Raji (cell line): ENCODE data around the gene COMMD10.

Source experiments
- POLR2A ChIP-seq: IDR thresholded peaks from 2 replicates; pipeline ENCODE4 v1.6.1; 2011; ENCODE audit warnings: low read depth, low read length, control low read depth; ENCODE audit not compliant: insufficient read depth

Gene COMMD10

DNA sequence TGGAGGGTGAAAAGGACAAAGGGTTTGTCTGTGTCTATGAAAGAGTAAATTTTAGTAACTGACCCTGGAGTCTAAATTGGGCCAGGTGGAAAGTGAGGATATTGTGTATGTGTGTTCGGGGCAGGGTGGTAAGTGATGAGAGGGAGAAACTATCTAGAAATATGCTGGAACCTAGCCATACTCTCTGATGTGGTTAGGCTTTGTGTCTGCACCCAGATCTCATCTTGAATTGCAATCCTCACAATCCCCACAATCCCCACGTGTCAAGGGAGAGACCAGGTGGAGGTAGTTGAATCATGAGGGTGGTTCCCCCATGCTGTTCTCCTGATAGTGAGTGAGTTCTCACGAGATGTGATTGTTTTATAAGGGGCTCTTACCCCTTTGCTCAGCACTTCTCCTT, 60.6 kb downstream of the COMMD10 start:
- TF ChIP-seq POLR2A = no peak

GRCh38 chr5:116152169-116152568, 67.3 kb downstream of the COMMD10 start:
- TF ChIP-seq POLR2A = no peak

DNA sequence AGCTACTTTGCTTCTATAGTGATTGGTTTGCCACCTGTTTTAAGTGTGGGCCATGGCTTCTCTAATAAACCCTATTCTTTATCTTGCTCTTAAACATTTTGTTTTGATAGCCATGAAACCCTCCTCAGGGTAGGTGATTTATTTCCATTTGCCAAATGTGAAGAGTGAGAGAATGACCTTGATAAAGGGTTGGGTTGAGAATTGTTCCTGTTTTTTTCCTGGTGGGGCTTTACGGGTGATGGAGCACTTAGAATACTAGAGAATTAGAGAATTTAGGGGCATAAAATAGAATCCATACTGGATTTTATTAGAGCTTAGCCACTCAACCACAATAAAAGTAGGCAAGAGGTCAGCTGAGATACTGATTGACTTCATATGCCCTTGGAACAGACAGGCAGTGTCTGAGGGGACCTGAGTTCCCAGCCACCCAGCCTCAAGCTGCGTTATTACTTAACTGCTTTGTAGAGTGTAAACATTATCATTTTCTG, 68.9 kb downstream of the COMMD10 start:
- no peak for TF ChIP-seq POLR2A

GRCh38 chr5:116154252-116154651, 69.4 kb downstream of the COMMD10 start:
- no peak for TF ChIP-seq POLR2A

GRCh38 chr5:116154931-116155330, 70.1 kb downstream of the COMMD10 start:
- TF ChIP-seq POLR2A = no peak

- no peak for TF ChIP-seq POLR2A
Measured at GRCh38 chr5:116157902-116158301, 73.1 kb downstream of the COMMD10 start.

DNA sequence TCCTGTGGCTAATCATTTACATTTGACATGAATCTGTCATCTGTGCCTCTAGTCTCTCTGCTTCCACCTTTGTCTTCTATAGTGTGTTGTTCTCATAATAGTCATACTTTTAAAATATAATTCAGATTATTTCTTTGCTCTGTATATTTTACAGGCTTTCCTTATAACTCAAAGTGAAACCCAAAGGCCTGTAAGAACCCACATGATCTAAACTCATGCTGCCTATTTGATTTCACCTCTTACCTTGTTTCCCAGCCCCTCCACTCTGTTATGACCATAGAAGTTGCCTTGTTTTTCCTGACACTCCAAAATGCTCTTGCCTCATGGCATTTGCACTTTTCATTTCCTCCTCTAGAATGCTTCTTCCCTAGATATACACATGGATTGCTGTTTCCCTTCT, 74.2 kb downstream of the COMMD10 start:
- no peak for TF ChIP-seq POLR2A

DNA sequence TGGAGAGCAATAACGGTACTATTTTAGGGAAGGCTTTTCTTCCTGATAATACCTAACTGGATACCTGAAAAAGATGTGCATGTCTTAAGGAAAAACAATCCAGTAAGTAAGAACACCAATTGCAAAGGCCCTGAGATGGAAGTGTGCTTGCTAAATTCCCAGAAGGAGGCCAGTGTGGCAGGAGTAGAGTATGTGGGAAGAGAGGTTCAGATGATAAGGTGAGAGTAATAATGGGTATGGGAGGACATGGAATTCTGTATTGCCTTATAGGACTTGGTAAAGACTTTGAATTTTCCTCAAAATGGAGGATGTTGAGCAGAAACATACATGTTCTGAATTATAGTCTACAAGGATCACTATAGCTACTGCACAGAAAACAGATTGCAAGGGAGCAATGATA, 89.3 kb downstream of the COMMD10 start:
- TF ChIP-seq POLR2A = no peak

DNA sequence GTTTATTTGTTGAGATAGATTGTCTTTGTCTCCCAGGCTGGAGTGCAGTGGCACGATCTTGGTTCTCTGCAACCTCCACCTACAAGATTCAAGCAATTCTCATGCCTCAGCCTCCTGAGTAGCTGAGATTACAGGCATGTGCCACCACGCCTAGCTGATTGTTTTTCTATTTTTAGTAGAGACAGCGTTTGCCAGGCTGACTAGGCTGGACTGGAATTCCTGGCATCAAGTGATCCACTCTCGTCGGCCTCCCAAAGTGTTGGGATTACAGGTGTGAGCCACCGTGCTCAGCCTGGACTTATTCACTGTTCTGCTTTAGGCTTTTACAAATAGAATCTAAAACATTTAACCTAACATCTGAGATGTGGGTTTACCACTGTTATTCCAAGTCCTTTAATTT, 91.3 kb downstream of the COMMD10 start:
- no peak for TF ChIP-seq POLR2A

- no peak for TF ChIP-seq POLR2A
Measured at GRCh38 chr5:116178925-116179324, 94.1 kb downstream of the COMMD10 start.

- no peak for TF ChIP-seq POLR2A
Measured at GRCh38 chr5:116209166-116209565, 124.3 kb downstream of the COMMD10 start.

DNA sequence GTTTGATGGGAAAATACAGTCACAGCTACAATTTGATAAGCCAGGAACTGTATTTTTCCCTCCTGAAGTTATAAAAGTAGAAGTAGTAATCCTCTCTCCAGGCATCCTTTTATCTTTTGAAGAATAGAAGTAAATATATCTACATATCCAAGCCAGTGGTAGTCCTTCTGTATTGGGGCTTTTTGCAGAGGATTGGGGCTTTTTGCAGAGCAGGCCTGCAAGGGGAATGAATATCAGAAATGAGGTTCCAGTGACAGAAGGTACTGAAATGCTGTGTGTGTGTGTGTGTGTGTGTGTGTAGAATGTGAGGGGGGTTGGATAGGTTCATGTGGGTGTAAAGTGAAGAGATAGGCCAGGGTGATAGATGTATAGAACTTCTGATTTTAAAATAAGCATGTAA, 127.4 kb downstream of the COMMD10 start:
- TF ChIP-seq POLR2A = no peak

DNA sequence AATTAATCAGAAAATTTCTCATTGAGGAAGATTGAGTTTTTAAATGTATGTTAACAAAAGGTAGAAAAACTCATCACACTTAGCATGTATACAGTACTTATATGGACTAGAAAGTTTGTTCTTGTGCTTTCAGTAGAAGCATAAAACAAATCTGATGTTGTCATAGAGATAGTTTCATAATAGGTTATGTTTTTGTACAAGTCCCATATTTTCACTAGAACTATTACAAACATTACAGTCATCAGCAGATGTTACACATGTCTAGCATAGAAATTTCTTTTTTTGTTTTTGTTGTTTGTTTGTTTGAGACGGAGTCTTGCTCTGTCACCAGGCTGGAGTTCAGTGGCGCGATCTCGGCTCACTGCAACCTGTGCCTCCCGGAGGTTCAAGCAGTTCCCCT, 131.4 kb downstream of the COMMD10 start:
- no peak for TF ChIP-seq POLR2A

DNA sequence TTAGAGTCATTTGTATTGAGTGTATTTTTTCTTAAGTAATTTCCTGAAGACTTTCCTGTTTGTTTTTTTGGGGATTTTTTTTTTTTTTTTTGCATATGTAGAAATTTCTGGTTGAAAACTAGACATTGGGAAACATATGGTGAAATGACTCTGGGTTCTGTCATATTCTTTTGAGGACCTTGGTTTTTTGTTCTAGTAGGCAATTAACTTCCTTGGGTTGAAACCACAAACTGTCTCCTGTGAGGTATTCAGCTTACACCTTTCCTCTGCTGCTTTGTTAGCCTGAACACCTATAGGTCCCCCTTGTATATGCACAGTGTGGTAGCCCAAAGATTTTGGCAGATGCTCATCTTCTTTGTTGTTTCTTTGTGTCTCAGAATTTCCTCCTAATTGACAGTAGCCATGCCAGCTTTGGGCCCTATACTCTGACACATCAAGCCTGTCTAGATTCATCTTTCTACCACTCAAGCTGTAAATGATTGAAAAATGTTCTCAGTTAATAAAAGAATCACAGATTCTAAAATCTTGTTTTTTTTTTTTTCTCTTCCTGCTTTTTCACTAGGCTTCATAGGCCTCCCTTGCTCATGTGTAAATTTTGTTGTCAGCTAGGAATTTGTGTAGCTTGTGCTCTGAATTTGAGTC, 140.6 kb downstream of the COMMD10 start:
- no peak for TF ChIP-seq POLR2A

- TF ChIP-seq POLR2A = no peak
Measured at GRCh38 chr5:116229131-116229689, 144.4 kb downstream of the COMMD10 start.

DNA sequence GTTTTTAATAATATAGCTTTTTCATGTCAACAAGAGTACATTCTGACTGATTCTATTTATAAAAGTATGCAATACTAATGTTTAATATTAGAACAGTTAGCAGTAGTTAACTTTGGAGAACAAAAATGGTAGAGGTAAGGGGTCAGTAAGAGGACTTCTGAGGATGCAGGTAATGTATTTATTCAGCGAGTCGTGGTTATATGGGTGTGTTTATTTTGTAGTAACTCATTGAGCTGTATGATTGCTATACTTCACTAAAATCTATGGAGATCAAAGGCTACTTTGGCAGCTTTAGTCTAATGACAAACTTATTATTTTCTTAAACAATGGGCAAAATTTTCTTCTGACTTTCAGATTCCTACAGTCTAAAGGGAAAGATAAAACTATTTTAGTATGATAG, 146.5 kb downstream of the COMMD10 start:
- no peak for TF ChIP-seq POLR2A

GRCh38 chr5:116234681-116235080, 149.9 kb downstream of the COMMD10 start:
- TF ChIP-seq POLR2A = no peak
